Placental pericyte (primary cell): ENCODE data around the gene C2orf66. TPM values are rescaled to one million over a fixed set of nuclear protein-coding genes. Genes with fewer than 3 reads are reported as not detected.

Experiments used
- small RNA-seq: library from RNA; depleted of rRNA; stranded (forward); fragments of <200 nt; gene quantifications from one replicate; pipeline ENCODE3, GENCODE V24; 2012; ENCODE audit warnings: low replicate concordance
- total RNA-seq: library from RNA; depleted of rRNA; stranded (reverse); fragments of >200 nt; gene quantifications from 2 replicates; pipeline ENCODE4 v1.2.3, GENCODE V29; 2012

Gene C2orf66
- not detected in 2 replicates for total RNA-seq

GRCh38 chr2:196809260-196809659 is at the start of gene C2orf66:
C2orf66 (minus strand) TSS chr2:196809355; CDS start chr2:196809336, 19 bp downstream.

Small RNA genes within 50 kb of the gene (small RNA-seq; reads per million reads assigned to genes)
- not detected for gene AC012486.1

Other genes starting within 250 kb of the C2orf66 start
- gene HECW2, start 215.8 kb downstream of the C2orf66 start, total RNA-seq = 3.7 and 33.8 TPM in 2 replicates
- gene CCDC150, start 169.6 kb downstream of the C2orf66 start, total RNA-seq = 3.7 and 18.6 TPM in 2 replicates
- 34.6 and 50.0 TPM in 2 replicates for gene GTF3C3, start 9.7 kb downstream of the C2orf66 start, total RNA-seq
- 3.3 and 9.0 TPM in 2 replicates for gene PGAP1, start 117.4 kb upstream of the C2orf66 start, total RNA-seq